ENCODE results near the gene BRSK1.

BRSK1 gene

DNA sequence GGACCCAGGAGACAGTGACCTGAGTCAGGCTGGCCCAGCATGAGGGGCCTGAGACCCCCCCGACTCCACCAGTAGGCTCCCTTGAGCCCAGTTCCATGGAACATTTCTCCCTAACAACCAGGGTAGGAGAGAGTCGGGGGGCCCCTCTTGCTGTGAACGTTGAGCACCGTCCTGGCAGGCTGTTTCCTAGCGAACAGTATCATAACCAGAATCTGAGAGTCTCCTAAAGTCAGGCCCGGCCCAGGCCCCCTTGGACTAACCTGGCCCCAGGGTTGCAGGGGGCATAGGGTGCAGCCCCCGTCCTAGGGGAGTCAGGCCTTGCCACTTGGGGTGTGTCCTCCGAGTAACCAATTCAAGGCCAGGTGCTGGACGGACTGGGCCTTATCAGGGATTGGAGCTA lies 27.6 kb downstream of the BRSK1 start:
- H3K9me3 ChIP-seq (ENCODE audit: control insufficient read depth, insufficient read depth, low read length), result no peaks in the 10 kb centered on the region
- no peak overlapping the region for H3K4me3 ChIP-seq (ENCODE audit: low read length)
- H3K4me1 ChIP-seq (ENCODE audit: control insufficient read depth, low read length), result peaks cover 38% of the 10 kb centered on the region
- TF ChIP-seq, protein P1, sequence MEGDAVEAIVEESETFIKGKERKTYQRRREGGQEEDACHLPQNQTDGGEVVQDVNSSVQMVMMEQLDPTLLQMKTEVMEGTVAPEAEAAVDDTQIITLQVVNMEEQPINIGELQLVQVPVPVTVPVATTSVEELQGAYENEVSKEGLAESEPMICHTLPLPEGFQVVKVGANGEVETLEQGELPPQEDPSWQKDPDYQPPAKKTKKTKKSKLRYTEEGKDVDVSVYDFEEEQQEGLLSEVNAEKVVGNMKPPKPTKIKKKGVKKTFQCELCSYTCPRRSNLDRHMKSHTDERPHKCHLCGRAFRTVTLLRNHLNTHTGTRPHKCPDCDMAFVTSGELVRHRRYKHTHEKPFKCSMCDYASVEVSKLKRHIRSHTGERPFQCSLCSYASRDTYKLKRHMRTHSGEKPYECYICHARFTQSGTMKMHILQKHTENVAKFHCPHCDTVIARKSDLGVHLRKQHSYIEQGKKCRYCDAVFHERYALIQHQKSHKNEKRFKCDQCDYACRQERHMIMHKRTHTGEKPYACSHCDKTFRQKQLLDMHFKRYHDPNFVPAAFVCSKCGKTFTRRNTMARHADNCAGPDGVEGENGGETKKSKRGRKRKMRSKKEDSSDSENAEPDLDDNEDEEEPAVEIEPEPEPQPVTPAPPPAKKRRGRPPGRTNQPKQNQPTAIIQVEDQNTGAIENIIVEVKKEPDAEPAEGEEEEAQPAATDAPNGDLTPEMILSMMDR (IDR thresholded peaks at IDR 0.05; ENCODE audit: low read depth, low read length, poor library complexity, severe bottlenecking), result no peak
- TF ChIP-seq EZH2phosphoT487 (IDR thresholded peaks at IDR 0.05; ENCODE audit: borderline replicate concordance, low read length), result no peak
- H3K79me2 ChIP-seq (ENCODE audit: control insufficient read depth, low read length), result no peaks in the 10 kb centered on the region
- no peaks in the 10 kb centered on the region; the same call in 1 of the 2 replicates for H3K27me3 ChIP-seq (ENCODE audit: control insufficient read depth, low read length)
- no peaks in the 10 kb centered on the region for H3K9me2 ChIP-seq (replicated peaks; ENCODE audit: control insufficient read depth, low read length)
- H4K20me1 ChIP-seq (ENCODE audit: control insufficient read depth, insufficient read depth, low read depth, low read length), result no peaks in the 10 kb centered on the region
- H3K4me2 ChIP-seq (ENCODE audit: low read length), result no peak overlapping the region
- no peak overlapping the region for H3K27ac ChIP-seq (ENCODE audit: low read depth, low read length)
- no peaks in the 10 kb centered on the region for H3K36me3 ChIP-seq (ENCODE audit: control insufficient read depth, low read length)
- H3F3A ChIP-seq (ENCODE audit: control insufficient read depth, insufficient read depth), result no peaks in the 10 kb centered on the region

DNA sequence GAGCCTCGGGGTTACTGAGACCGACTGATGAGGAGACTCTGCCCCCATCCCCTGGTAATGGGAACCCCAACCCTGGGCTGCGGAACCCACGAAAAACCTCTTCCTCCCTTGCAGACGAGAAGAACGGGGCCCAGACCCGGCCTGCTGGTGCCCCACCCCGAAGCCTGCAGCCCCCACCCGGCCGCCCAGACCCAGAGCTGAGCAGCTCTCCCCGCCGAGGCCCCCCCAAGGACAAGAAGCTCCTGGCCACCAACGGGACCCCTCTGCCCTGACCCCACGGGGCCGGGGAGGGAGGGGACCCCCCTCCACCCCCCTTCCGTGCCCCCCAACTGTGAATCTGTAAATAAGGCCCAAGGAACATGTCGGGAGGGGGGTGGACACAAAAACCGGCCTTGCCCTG lies 28.0 kb downstream of the BRSK1 start:
- H3K4me1 ChIP-seq (ENCODE audit: control insufficient read depth, low read length), result peaks cover 38% of the 10 kb centered on the region
- H3K27me3 ChIP-seq (ENCODE audit: control insufficient read depth, low read length), result no peaks in the 10 kb centered on the region; the same call in 1 of the 2 replicates
- no peak overlapping the region for H3K4me2 ChIP-seq (ENCODE audit: low read length)
- no peaks in the 10 kb centered on the region for H3K36me3 ChIP-seq (ENCODE audit: control insufficient read depth, low read length)
- H3K9me3 ChIP-seq (ENCODE audit: control insufficient read depth, insufficient read depth, low read length), result no peaks in the 10 kb centered on the region
- H3K4me3 ChIP-seq (ENCODE audit: low read length), result no peak overlapping the region
- no peaks in the 10 kb centered on the region for H3F3A ChIP-seq (ENCODE audit: control insufficient read depth, insufficient read depth)
- no peaks in the 10 kb centered on the region for H3K79me2 ChIP-seq (ENCODE audit: control insufficient read depth, low read length)
- H4K20me1 ChIP-seq (ENCODE audit: control insufficient read depth, insufficient read depth, low read depth, low read length), result no peaks in the 10 kb centered on the region
- H3K9me2 ChIP-seq (replicated peaks; ENCODE audit: control insufficient read depth, low read length), result no peaks in the 10 kb centered on the region
- no peak for TF ChIP-seq EZH2phosphoT487 (IDR thresholded peaks at IDR 0.05; ENCODE audit: borderline replicate concordance, low read length)
- TF ChIP-seq, protein P1 (IDR thresholded peaks at IDR 0.05; ENCODE audit: low read depth, low read length, poor library complexity, severe bottlenecking), result no peak
- no peak overlapping the region for H3K27ac ChIP-seq (ENCODE audit: low read depth, low read length)

DNA sequence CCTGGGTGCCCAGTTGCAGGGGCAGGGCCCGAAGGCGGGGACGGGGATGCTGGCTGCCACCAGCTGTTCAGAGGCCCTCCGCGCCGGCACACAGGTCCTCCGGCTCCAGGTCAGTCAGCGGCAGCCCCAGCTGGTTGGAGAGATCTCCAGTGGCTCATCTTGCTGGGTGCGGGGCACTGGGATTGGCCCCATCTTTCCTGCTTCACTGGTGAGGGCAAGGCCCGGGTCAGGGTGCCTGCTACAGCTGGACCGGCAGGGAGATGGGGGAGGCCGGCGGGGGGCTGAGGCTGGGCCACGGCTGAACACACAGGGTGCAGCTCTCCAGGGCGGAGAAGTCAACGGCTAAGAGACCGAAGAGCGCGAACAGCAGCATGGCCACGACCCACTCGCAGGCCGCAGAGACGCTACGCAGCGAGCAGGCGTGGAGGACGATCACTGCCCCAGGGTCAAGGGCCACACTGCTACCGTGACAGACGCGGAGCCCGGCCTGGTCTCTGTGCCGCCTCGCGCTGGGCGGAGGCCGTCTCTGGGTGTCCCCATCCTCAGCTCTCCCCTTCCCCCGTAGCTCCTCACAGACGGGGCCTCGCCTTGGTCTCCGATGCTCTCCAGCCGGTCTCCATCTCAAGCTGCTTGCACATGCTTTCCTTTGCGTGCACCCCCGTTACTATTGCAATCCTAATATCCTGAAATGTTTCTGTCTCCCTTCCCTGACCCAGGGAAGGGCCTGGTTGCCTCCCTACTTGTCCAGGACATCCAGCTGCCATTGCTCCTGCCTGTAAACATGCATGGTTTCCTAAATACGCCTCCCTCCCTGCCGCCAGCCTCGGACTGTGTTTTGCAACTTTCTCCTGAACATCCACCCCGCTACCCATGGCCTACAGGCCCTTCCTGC lies 29.1 kb downstream of the BRSK1 start:
- no peaks in the 10 kb centered on the region for H3F3A ChIP-seq (ENCODE audit: control insufficient read depth, insufficient read depth)
- no peak overlapping the region for H3K4me2 ChIP-seq (ENCODE audit: low read length)
- H3K79me2 ChIP-seq (ENCODE audit: control insufficient read depth, low read length), result no peaks in the 10 kb centered on the region
- TF ChIP-seq, protein P1 (IDR thresholded peaks at IDR 0.05; ENCODE audit: low read depth, low read length, poor library complexity, severe bottlenecking), result no peak
- TF ChIP-seq EZH2phosphoT487 (IDR thresholded peaks at IDR 0.05; ENCODE audit: borderline replicate concordance, low read length), result no peak
- H3K9me2 ChIP-seq (replicated peaks; ENCODE audit: control insufficient read depth, low read length), result no peaks in the 10 kb centered on the region
- no peak overlapping the region for H3K27ac ChIP-seq (ENCODE audit: low read depth, low read length)
- no peaks in the 10 kb centered on the region for H4K20me1 ChIP-seq (ENCODE audit: control insufficient read depth, insufficient read depth, low read depth, low read length)
- H3K4me3 ChIP-seq (ENCODE audit: low read length), result no peak overlapping the region
- H3K27me3 ChIP-seq (ENCODE audit: control insufficient read depth, low read length), result no peaks in the 10 kb centered on the region; the same call in 1 of the 2 replicates
- H3K9me3 ChIP-seq (ENCODE audit: control insufficient read depth, insufficient read depth, low read length), result no peaks in the 10 kb centered on the region
- H3K36me3 ChIP-seq (ENCODE audit: control insufficient read depth, low read length), result no peaks in the 10 kb centered on the region
- peaks cover 27% of the 10 kb centered on the region for H3K4me1 ChIP-seq (ENCODE audit: control insufficient read depth, low read length)

Data from DOHH2 (cell line).